22Rv1 (cell line): ENCODE measurements around the gene GRAMD4.

Source experiments
- H3K27ac ChIP-seq: fragments of 450-650 bp; 2 replicates; pipeline ENCODE4 v1.5.1; 2017
- CTCF ChIP-seq: fragments of 450-650 bp; IDR thresholded peaks from 2 replicates; pipeline ENCODE4 v1.5.1; 2017; ENCODE audit warnings: mild to moderate bottlenecking
- ZFX ChIP-seq: fragments of 450-650 bp; IDR thresholded peaks from 2 replicates; pipeline ENCODE4 v1.6.1; 2017; ENCODE audit warnings: antibody characterized with exemption, borderline replicate concordance

GRAMD4 gene, protein sequence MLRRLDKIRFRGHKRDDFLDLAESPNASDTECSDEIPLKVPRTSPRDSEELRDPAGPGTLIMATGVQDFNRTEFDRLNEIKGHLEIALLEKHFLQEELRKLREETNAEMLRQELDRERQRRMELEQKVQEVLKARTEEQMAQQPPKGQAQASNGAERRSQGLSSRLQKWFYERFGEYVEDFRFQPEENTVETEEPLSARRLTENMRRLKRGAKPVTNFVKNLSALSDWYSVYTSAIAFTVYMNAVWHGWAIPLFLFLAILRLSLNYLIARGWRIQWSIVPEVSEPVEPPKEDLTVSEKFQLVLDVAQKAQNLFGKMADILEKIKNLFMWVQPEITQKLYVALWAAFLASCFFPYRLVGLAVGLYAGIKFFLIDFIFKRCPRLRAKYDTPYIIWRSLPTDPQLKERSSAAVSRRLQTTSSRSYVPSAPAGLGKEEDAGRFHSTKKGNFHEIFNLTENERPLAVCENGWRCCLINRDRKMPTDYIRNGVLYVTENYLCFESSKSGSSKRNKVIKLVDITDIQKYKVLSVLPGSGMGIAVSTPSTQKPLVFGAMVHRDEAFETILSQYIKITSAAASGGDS

GRCh38 chr22:46619830-46620501, at the start of gene GRAMD4:
TSS of gene GRAMD4 (plus strand) at chr22:46620386. CDS start at chr22:46626800, 6,414 bp downstream.
- TF ChIP-seq CTCF, result no peak
- TF ChIP-seq ZFX, result no peak
- no peak within 1 kb of the TSS for H3K27ac ChIP-seq

- TF ChIP-seq ZFX (no peak), CTCF (no peak)
These were observed 48.4 kb upstream of the GRAMD4 start for GRCh38 chr22:46571642-46572250.

DNA sequence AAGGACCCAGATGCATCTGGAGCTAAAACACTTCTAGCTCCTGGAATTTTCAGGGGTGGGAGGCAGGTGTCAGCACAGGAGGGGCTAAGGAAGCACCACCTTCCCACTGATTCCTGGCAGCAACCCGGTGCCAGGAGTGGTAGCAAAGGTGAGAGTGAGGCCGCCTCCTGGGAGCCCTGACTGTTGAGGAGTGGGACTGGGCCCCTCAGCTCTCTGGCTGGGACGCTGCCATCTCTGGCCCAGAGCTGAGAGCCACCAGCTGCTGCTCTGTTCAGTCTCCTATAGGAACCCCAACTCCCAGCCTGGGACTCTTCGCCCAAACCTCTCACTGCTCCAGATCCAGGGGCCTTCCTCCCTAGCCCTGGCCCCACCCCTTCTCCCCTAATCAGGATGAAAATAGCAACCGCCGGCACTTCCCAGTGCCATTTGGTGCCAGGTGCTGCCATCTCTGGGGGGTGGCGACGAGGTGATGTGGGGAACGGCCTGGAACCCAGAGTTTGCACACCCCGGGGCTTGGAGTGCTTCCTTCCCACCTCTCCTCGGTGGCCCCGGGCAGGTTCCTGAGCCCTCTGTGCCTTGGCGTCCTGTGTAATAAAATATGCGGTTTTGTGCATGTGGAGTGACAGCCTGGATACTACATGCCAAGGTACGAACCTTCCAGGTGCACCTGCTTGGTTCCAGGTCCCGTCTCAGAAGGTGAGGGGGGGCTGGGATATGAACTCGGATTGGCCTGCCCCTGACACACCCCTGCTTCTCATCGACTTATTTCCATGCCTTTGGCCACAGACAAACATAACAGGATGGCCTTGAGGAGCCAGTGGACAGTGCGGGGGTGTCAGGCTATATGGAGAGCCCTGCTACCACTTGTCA, 47.0 kb upstream of the GRAMD4 start:
- TF ChIP-seq CTCF (no peak), ZFX (no peak)
- H3K27ac ChIP-seq, result no peak overlapping the region

More at GRCh38 chr22:46571642-46572250, 48.4 kb upstream of the GRAMD4 start:
- H3K27ac ChIP-seq, result no peak overlapping the region

- no peak overlapping the region for H3K27ac ChIP-seq
- TF ChIP-seq ZFX (no peak), CTCF (no peak)
These were observed 46.3 kb upstream of the GRAMD4 start for GRCh38 chr22:46573781-46574437.

GRCh38 chr22:46574438-46574992, 45.7 kb upstream of the GRAMD4 start:
- no peak overlapping the region for H3K27ac ChIP-seq
- TF ChIP-seq CTCF, result no peak
- TF ChIP-seq ZFX, result no peak
